GM19351 (cell line): ENCODE results near the gene ENPP7.
"Not testable (repeated sequence)": the region's sequence is repeated elsewhere in the genome, so short reads cannot be mapped to it uniquely, and the experiment has no call there.

Experiments used
- ATAC-seq: cut with Tn5 transposase; IDR thresholded peaks from one replicate; pipeline ENCODE4 v1.9.1; 2021; ENCODE audit warnings: mild to moderate bottlenecking, moderate library complexity; ENCODE audit not compliant: unreplicated experiment

Gene ENPP7

DNA sequence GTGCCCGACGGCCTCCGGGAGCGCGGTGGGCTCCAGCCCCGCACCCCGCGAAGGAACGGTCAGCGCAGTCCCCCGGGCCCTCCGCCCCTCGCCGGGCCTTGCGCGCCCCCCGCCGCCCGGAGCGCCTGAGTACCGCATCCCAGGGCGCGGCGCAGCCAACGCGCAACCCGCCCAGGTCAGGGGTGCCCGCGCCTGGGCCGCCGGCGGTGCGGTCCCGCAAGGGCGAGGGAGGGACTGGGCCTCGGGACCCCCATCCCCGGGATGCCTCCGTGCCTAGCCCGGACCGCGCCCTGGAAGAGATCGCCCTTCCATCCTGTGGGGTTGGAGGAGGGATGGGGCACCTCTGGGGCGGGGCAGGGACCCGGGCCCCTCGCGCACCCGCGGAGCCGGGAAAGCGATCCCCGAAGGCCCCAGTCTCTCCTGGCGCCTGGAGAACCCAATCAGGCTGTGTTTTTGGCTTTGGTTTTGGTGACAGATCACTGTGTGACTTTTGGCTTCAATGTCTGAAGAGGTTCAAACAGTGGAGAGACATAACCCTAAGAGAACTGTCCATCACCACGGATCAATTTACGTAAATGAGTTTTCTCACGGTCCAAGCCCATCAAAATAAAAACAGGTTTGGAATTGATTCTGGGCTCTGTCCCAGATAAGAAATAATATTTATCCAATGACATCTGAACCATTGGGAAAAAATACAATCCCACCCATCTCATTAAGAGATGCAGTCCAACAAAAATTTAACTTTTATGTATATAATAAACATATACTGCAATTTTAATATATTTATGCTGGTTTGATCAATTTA is 17.8 kb downstream of the ENPP7 start:
- no peak for ATAC-seq

DNA sequence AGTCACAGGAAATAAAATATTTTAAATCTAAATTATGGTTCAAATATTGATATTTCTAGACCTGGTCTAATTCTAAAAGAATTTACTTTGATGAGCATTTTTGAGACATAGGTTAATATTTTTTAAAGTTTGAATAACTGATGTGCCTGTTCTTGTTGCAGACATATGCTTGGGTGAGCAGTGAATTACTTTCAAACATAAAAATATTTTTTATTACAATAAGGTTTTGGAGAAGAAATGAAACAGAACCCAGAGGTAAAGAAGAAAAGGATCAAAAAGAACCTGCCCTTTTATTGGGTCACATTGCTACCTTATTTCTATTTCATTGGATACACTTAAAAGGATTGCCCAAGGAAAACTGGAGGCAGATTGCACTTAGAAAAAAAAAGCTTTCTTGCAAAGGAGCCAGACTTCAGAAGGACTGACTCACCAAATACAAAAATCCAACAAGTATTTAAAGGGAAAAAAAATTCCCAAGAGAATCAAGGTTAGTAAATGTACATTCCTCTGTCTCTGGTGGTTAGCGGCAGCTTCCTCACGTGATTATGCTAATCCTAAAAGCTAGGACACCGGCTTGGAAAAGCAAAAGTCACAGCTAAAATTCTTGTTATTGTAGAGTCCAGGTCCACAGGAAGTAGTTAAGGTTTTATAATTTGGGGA is 18.5 kb downstream of the ENPP7 start:
- ATAC-seq, result no peak

DNA sequence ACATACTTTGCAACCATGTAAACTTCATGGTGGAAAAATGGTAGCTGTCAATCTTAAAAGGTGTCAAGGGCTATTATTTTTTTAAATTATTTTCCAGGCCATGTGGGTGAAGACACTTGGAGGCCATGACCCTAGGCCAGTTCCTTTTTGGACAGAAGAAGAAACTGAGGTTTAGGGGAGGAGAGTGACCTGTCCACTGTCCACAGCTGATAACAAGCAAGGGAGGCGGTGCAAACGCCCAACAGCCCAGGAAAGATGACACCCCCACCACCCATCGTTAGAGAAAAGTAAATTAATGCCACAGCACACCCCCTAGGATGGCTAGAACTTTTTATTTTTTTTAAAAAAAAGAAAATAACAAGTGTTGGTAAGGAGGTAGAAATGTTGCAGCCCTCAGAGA is 19.2 kb downstream of the ENPP7 start:
- ATAC-seq, result no peak

DNA sequence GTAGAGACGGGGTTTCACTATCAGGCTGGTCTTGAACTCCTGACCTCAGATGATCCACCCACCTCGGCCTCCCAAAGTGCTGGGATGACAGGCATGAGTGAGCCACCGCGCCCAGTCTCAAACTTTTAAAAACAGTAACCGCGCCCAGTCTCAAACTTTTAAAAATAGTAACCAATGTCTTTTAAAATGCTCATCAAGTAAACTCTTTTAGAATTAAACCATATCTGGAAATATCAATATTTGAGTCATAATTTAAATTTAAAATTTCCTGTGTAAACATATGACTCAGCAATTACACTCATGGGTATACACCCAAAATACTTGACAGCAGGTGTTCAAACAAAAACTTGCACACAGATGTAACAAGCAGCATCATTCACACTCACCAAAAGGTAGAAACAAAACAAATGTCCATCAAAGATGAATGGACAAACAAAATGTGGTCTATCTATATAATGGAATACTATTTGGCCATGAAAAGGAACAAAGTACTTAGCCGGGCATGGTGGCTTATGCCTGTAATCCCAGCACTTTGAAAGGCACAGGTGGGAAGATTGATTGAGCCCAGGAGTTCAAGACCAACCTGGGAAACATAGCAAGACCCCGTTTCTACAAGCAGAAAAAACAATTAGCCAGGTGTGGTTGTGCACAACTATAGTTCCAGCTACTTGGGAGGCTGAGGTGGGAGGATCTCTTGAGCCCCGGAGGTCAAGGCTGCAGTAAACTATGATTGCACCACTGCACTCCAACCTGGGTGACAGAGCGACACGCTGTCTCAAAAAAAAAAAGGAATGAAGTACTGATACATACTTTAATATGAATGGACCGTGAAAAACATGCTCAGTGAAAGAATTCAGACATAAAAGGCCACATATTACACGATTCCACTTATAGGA is 20.2 kb downstream of the ENPP7 start:
- ATAC-seq, result no peak

DNA sequence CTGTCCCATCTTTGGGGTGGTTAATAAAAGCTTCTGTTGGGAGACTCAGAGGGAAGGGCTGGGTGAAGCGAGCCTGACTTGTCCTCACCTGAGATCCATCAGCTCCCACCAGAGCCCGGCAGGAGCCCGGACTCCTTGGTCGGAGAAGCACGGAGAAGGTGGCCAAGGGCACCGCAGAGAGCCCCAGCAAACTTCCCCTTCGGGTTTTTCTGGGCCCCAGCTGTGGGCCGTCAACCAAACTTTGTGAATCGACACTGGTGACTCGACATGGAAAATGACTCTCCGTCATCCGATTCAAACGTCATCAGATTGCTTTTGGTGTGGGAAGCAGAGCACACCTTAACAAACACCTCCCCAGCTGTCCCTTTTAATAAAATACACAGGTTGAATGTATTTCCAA is 21.4 kb downstream of the ENPP7 start:
- ATAC-seq, result no peak

DNA sequence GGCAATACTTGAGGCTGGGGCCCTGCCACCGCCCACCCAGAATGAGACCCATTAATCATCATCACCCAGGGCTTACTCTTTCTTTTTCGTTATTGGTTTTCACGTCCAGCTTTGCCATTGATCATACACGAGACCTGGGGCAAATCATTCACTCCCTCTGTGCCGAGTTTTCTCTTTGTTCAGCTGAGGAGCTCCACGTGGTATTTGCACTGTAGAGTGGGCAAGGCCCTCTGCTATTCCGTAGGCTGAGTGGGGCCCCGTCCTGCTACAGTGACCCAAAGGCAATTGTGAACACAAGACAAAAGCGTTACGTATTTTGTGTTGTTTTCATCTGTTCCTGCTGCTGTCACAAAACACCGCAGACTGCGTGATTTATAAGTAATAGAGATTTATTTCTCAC is 23.6 kb downstream of the ENPP7 start:
- ATAC-seq, result no peak

DNA sequence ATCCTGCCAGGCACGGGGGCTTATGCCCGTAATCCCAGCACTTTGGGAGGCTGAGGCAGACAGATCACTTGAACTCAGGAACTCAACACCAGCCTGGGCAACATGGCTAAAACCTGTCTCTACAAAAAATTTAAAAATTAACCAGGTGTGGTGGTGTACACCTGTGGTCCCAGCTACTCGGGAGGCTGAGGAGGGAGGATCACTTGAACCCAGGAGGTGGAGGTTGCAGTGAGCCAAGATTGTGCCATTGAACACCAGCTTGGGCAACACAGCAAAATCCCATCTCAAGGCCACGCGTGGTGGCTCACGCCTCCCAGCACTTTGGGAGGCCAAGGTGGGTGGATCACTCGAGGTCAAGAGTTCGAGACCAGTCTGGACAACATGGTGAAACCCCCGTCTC is 24.2 kb downstream of the ENPP7 start:
- not testable (repeated sequence) for ATAC-seq

DNA sequence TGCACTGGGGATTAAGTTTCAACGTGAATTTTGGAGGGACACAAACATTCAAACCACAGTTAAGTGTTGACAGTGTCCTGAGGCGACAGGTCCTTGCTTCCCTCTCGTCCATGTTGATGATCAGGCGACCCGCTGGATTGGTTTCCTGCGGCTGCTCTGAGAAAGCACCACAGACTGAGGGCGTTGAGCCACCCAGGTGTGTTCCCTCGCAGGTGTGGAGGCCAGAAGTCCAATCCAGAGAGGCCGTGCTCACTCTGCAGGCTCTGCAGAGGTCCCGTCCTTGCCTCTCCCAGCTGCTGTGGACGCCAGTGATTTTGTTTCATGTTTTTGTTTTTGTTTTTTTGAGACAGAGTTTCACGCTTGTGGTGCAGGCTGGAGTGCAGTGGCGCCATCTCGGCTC is 24.8 kb downstream of the ENPP7 start:
- ATAC-seq, result no peak

DNA sequence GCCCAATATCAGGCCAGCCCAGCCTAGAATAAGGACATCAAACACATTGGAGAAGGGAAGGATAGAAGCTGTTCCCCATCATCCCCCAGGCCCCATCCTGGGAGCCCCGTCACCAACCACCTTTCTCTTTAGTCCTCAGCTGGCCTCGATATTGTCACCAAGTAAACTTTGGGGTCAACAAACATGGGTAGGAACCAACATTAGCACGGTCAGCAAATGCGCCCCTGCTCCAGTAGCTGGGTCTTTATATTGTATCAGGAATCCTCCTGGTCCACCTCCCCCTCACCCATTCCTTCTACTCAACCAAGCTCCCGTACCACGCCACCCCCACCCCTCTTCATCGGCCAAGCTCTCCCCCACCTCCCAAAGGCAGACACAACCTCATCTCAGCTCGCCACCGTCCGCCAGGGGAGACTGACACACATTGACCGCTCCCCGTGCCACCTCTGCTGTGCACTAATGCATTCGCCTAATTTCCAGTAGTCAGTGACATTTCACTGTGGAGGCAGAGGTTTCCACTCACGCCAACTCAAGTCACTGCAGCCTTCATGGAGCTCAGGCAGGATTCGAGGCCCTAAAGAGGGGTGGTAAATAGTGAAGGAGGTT is 26.5 kb downstream of the ENPP7 start:
- no peak for ATAC-seq

DNA sequence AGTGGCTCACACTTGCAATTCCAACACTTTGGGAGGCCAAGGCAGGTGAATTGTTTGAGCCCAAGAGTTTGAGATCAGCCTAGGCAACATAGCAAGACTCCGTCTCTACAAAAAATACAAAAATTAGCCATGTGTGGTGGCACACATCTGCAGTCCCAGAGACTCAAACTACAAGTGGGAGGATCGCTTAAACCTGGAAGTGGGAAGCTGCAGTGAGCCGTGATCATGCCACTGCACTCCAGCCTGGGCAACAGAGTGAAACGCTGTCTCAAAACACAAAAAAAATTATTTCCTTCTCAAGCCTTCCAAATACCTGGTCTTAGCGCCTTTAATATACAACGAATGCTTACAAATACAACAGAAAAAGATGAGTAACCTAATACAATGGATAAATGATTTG is 27.5 kb downstream of the ENPP7 start:
- no peak for ATAC-seq

DNA sequence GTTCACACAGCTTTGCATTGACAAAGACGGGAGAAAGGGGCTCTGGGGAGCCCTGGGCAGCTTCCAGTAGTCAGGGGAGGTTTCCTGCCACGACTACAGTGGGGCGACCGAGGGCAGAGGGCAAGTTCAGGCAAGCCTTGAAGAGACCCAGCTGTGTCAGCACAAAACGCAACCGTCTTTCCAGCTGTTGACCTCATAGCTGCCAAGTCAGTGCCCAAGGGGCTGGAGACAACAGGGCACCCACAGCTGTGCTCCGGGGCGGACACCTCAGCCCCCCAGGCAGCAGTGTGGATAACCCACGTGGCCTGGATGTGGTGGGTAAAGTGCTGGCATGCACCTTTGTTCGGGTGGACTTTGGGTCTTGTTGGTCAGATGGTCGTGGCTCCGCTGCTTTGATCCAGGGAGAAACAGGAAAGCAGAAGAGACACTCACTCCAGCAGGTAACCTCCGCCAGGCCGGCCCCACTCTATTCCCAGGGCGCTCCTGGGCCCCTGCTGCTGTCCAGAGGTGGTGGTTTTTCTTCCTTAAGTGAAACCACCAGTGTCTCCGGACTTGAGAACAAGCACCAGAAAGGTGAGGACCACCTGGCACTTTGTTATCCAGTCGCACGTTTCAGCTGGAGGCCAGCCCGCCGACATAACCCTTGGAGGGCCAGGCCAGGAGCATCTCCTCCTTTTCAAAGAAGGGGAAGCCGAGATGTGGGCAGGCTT is 29.6 kb downstream of the ENPP7 start:
- no peak for ATAC-seq

DNA sequence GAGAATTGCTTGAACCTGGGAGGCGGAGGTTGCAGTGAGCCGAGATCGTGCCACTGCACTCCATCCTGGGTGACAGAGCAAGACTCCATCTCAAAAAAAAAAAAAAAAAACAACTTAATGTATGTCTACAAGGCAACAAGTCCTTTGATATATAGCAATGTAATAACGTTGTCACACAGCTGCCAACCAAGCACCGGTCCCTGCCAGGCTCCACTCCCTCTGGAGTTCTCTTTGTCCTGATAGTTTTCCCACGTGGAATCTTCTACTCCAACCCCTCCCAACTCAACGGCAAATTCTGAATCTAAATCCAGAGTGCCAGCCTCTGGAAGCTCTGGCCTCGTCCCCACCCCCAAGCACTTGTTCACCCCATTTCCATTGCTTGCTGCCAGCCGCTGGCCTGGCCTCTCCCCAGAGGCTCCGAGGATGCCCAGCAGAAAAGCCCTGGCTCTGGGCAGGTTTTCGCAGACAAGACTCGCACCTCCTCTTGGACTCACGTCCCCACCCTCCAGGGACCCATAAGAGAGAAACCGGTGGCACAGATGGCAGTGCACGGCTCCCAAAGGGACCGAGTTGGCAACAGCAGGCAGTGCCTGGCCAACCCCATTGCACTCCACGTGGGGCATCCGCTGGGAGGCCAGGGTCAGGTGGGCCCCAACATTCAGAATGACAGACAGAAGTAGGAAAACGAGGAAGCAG is 31.3 kb downstream of the ENPP7 start:
- ATAC-seq, result no peak

DNA sequence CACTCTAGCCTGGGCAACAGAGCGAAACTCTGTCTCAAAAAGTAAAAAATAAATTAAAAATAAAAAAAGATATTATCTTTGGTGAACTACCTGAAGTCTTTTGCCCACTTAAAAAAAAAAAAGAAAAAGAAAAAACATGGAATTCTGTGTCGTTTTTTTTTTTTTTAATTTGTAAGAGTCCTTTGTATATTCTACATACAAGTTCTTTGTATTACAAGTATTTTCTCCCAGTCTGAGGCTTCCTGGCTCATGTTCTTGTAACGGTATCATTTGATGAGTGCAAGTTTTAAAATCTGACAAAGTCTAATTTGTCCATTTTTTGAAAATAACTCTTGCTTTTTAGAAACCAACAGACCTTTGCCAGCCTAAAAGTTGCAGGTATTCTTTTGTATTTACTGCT is 35.0 kb downstream of the ENPP7 start:
- no peak for ATAC-seq

DNA sequence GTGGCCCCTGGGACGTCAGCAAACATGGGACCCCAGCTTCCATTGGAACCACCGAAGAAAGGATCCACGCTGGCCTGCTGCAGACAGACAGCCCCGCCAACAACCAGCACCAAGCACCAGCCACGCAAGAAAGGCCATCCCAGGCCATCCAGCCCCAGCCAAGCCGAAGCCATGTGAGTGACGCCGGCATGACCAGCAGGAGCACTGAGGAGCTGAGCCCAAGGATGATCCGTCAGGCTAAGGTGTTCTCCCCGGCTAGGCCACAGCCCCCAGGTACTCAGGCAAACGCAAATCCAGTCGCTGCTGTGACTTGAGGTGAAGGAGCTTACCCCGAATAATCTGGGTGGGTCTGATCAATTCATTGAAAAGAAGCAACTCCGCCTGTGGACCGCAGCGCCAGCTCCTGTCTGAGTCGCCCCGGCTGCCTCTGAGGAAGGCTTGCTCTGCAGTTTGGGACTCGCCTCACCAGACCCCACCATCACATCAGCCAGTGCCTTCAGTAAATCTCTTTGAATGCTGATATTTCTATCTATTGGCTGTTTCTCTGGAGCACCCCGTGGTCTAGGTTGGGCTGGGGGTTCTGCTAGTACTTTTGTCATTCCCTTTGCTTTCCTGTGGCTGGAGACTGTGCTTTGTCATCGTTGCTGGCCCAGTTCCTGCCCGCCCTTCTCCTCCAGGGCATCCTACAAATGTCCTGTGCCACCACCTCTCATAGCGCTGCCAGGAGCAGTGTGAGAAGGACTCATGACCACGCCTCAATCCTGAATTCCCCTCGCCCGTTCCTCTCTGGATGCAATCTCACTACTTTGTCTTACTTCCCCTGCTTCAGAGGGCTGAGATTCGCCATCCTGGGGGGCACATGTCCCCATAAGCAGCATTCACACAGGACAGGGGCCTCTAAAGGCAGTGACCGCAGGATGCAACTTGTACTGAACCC is 39.1 kb downstream of the ENPP7 start:
- ATAC-seq, result no peak

DNA sequence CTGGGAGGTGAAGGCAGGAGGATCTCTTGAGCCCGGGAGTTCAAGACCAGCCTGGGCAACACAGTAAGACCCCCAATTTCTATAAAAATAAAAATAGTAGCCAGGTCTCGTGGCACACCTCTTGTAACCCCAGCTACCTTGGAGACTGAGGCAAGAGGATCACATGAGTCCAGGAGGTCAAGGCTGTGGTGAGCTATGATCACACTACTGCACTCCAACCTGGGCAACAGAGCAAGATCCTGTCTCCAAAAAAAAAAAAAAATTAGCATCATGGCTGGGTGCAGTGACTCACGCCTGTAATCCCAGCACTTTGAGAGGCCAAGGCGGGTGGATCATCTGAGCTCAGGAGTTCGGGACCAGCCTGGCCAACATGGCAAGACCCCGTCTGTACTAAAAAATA is 40.5 kb downstream of the ENPP7 start:
- ATAC-seq, result no peak

DNA sequence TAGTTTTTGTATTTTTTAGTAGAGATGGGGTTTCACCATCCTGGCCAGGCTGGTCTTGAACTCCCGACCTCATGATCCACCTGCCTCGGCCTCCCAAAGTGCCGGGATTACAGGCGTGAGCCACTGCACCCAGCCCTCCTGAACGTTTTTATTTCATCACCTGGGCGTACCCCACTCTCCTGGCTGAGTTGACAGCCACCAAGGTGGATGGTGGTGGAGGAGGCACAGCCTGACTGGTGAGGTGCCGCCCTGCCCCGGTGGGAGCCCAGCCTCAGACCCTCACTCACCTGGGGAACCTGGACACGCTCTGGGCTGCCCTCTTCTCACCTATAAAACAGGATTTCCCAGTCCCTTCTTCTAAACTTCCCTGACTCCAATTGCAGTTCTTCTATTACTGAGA is 42.0 kb downstream of the ENPP7 start:
- not testable (repeated sequence) for ATAC-seq

DNA sequence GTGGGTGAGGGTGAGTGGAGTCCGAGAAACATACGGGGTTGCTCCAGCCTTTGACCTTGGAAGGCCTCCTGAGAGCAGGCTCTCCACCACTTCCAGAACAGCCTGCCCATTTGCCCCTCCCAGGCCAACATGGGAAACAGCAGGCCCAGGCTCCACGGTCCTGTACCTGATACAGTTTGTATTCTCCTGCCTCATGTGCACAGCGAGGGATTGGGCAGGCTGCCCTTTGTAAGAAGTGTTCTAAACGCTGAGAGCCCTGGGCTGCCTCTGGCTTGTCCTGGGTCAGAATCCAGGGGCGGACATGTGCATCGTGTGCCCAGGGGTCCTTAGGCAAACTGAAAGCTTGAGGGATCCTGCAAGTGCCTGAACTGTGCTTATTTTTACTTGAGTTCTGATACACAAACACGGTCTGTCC is 43.8 kb downstream of the ENPP7 start:
- ATAC-seq, result no peak

DNA sequence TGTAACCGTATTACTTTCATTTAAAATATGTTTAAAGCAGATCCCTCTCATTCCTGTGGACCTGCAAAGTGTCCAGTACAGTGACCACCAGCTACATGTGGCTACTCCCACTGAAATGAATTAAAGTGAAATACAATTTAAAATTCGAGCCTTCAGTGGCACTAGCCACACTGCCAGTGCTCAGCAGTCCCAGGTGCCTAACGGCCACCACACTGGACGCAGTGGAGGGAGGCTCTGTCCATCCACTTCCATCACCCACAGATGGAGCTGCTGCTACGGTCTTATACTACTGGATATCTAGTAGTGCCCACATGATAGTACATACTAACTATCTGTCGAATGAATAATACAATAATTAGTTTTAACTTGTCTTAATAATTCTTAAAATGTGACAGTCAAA is 44.9 kb downstream of the ENPP7 start:
- ATAC-seq, result no peak
